Stimulated activated naive CD8-positive, alpha-beta T cell treated with anti-CD3 and anti-CD28 coated beads, Interleukin-15, Interleukin-2, amounts not matched to agents 100 U/mL and 50 U/mL, for 24 hours (primary cell): ENCODE data around the gene SAMD8.
A peak's percentile ranks its signal among the peaks of the same experiment; 100 is the strongest.
"Not testable (repeated sequence)": the region's sequence is repeated elsewhere in the genome, so short reads cannot be mapped to it uniquely, and the experiment has no call there.

Source experiments
- ATAC-seq: fragments of 150-1000 bp; cut with Tn5 transposase; one replicate; pipeline ENCODE4 v1.10.0; 2021
- DNase-seq: peaks from one replicate; pipeline ENCODE4 v3.0.0; 2021

The SAMD8 gene

GRCh38 chr10:75195035-75195763 lies 83.7 kb downstream of the SAMD8 start:
- DNase-seq: no peak
- no peak for ATAC-seq

DNA sequence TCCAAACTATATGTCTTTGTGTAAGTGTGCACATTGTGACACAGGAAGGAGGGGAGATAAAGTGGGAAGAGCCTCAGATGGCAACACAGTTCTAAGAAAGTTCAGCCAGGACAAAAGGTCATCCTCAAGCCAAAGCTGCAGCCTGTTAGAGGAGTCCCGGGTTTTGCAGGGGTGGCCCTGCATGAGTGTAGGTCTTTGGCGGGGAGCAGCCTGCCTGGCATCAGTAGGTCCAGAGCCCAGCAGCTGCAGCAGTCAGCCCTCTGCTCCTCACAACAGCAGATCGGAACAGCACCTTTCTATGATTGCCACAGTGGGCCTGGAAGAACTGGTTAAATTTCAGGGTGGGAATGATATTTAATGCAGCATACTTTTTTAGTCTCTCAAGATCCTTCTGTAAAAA lies 85.6 kb downstream of the SAMD8 start:
- ATAC-seq: no peak
- no peak for DNase-seq

- DNase-seq: no peak
- no peak for ATAC-seq
Measured at GRCh38 chr10:75197906-75198305, 86.5 kb downstream of the SAMD8 start.

- ATAC-seq, DNase-seq: not testable (repeated sequence)
Measured at GRCh38 chr10:75199949-75200348, 88.5 kb downstream of the SAMD8 start.

- DNase-seq: no peak
- ATAC-seq: no peak
Measured at GRCh38 chr10:75201793-75202307, 90.4 kb downstream of the SAMD8 start.

- ATAC-seq (no peak), DNase-seq (no peak)
Measured at GRCh38 chr10:75202321-75203045, 91.0 kb downstream of the SAMD8 start.

- DNase-seq, ATAC-seq: not testable (repeated sequence)
Measured at GRCh38 chr10:75203046-75203620, 91.7 kb downstream of the SAMD8 start.

GRCh38 chr10:75203724-75204123 lies 92.3 kb downstream of the SAMD8 start:
- DNase-seq (no peak), ATAC-seq (no peak)

DNA sequence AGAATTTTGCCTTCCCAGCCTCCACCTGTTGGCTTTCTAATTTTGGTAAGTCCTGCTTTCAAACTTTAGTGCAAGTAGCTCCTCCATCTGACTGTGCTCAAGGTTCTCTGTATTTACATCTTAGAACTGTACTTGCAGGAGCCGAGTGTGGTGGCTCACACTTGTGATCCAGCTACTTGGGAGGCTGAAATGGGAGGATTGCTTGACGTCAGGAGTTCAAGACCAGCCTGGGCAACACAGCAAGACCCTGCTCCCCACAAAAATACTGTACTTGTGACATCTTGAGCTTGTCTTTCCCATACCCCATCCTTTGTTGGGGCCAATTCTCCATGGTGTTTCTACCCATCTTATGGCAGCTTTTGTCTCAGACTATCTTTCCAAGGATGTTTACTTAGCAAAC lies 94.5 kb downstream of the SAMD8 start:
- DNase-seq: no peak
- ATAC-seq: no peak

DNA sequence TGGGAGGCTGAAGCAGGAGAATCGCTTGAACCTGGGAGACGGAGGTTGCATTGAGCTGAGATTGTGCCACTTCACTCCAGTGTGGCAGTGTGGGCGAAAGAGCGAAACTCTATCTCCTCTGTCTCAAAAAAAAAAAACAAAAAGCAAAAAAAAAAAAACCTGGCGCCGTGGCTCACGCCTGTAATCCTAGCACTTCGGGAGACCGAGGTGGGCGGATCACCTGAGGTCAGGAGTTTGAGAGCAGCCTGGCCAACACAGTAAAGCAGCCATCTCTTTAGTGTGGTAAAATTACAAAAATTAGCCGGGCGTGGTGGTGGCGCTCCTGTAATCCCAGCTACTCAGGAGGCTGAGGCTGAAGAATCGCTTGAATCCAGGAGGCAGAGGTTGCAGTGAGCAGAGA lies 95.2 kb downstream of the SAMD8 start:
- ATAC-seq, DNase-seq: not testable (repeated sequence)

- ATAC-seq (no peak), DNase-seq (no peak)
Measured at GRCh38 chr10:75207079-75207856, 95.8 kb downstream of the SAMD8 start.

- DNase-seq: no peak
- ATAC-seq: no peak
Measured at GRCh38 chr10:75207857-75208144, 96.3 kb downstream of the SAMD8 start.

DNA sequence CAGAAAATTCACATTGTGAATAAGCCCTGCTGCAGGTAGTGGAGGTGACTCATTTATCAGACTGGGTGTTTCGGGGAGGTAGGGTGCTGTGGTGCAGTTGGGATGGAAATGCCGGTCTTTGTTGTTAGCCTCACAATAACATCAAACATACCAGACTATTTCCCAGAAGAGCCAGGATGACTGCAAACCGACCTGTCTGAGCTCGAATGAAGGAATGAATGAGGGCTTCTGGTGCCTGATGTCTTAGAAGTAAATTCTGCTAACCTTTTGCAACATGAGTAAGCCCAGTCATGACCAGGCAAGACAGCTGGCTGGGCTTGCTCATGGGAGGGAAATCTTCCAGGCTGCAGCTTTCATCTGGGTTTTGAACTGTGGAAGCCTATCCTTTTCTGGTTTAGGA lies 96.7 kb downstream of the SAMD8 start:
- DNase-seq (peak; percentile 14), ATAC-seq (no peak)

- DNase-seq: peak; percentile 15
- ATAC-seq: no peak
Measured at GRCh38 chr10:75209086-75209920, 97.8 kb downstream of the SAMD8 start.

DNA sequence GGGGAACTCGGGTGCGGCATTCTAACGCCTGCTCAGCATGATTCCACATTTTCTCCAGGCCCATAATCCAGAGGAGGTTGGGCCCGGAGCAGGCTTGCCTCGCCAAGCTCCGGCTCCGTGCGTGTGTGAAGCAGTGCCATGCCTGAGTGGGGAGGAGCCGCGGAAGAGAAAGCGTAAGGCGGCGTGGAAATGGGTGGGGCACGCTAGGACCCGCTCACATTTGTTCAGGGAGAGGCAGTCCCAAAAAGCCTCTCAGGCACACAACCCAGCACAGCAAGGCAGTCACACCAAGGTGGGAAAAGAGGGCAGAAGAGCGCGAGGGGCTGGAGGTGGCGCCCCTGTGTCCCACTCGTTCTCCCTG lies 98.4 kb downstream of the SAMD8 start:
- DNase-seq: peak; percentile 75

GRCh38 chr10:75210282-75211006 lies 99.0 kb downstream of the SAMD8 start, which contains the start of gene VDAC2:
Gene VDAC2, plus strand, starts transcription at chr10:75210796. Its CDS starts 363 bp downstream, at chr10:75211159.
- peak; percentile 85 for ATAC-seq
- peak; percentile 97 for DNase-seq

More for the DNA sequence above, 98.4 kb downstream of the SAMD8 start:
- peak; percentile 57 for ATAC-seq

GRCh38 chr10:75211007-75211691 lies 99.7 kb downstream of the SAMD8 start:
- DNase-seq (peak; percentile 43), ATAC-seq (no peak)

GRCh38 chr10:75212343-75212742 lies 100.9 kb downstream of the SAMD8 start:
- no peak for ATAC-seq
- DNase-seq: no peak

GRCh38 chr10:75220274-75220673 lies 108.8 kb downstream of the SAMD8 start:
- DNase-seq (no peak), ATAC-seq (no peak)

- not testable (repeated sequence) for DNase-seq, ATAC-seq
Measured at GRCh38 chr10:75221492-75221891, 110.0 kb downstream of the SAMD8 start.
